Kidney tubule cell (primary cell): ENCODE measurements around the gene DGCR6L.
"Not testable (repeated sequence)": the region's sequence is repeated elsewhere in the genome, so short reads cannot be mapped to it uniquely, and the experiment has no call there.

ENCODE experiments used
- DNase-seq: peaks from one replicate; pipeline ENCODE4 v3.0.0-alpha.2; 2018; ENCODE audit warnings: low spot score

DGCR6L gene

DNA sequence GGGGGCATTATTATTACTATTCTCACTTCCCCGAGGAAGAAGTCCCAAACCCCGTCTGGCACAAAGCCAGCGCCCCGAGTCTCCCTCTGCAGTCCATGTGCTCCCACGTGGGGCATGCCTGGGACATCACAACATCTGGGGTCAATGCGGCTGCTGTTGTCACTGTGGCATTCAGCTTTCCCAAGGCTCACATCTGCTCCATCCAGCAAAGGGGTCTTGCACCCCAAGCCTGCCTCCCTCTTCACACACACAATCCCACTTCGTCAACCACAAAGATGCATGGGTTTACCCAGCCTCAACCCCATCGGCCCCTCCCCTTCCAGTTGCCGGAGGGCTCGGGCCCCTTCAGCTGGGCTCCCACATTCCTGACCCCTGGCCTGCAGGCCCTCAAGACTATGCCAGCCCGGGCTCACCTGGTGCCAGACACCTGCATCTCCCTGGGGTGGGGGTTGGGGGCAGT lies 28.2 kb downstream of the DGCR6L start:
- DNase-seq, result no peak

DNA sequence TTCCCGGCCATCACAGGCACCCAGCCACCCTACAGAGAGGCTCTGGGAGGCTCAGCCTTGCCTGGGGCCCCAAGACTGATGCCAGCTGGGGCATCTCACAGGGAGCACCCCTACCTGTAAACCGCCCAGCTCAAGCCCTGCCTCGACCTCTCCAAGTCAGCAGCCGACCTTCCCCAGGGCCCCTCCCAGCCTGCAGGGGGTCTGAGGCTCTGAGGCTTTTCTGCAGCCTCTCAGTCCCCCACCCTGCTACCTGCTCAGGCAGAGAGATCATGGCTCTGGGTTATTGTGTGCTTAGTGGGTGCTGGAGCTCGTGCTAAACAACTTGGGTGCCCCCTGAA lies 28.6 kb downstream of the DGCR6L start:
- no peak for DNase-seq

- no peak for DNase-seq
These were observed 29.1 kb downstream of the DGCR6L start for GRCh38 chr22:20290578-20291248.

DNA sequence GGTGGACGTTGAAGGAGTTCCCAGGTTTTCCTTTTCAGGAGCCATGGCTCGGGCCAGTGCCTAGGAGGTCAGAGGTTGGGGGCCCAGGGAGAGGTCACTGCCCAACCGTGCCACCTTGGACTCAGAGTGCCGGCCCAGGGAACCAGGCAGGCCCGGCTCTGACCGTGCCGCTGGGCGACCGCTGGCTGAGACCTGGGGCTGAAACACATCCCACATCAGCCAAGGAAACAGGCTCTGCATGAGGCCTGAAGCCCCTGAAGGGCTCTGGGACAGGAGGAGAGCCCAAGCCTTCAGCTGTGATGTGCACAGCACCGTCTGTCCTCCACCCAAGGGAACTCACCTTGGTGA lies 29.8 kb downstream of the DGCR6L start:
- DNase-seq, result no peak

DNA sequence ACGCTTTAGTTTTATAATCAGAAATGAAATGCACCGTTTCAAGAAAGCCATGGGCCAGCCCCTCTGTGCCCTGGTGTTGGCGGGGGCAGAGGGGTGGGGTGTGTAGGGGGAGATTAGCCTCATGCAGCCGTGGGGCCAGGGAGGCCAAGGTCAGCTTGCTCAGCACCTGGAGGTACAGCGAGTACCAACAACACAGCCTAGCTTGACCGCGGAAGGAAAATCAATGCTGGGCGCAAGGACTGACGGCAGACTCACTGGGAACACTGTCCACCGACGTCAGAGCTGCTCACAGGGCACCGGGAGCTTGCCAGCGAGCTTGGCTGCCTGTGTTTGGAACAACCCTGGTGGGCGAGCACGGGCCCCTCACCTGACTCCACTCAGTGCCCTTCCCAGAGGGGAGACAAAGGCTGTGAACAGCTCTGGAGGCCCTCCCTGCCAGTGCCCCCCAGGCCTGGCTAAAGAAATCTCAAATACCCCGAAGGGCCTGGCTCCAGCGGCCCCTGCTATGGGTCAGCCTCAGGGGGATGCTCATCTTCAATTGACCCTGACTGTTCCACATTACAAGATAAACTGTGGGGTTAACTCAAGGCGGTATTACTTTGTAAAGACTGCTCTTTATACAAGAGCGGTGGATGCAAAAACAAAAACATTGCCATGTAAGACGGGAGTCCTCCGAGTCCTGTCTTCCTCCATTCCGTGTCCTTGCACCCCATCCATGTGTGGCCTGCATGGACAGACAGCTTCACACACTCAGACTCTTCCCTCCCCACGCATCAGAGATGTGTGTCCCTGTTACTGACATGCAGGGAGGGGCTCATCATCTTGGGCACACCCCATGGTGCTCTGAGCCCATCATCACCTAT lies 30.4 kb downstream of the DGCR6L start:
- DNase-seq, result not testable (repeated sequence)

GRCh38 chr22:20286784-20287423 lies 33.0 kb downstream of the DGCR6L start:
- not testable (repeated sequence) for DNase-seq

DNA sequence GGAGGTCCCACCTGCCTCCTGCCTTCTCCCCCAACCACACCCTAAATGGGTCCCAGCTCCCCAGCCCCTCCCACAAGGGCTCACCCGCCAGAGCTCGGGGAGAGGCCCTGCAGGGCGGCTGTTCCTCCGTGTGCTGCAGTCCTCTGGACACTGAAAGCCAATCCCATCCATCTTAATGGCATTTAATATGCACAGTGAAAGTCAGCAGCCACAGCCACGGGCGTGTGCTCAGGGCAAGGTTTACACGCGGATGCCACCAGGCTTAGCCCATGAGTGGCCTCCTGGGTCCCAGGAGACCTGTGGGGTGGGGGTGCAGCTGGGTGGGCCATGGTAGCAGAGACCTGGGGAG lies 33.6 kb downstream of the DGCR6L start:
- DNase-seq, result not testable (repeated sequence)

- peak; percentile 64 for DNase-seq
These were observed 34.2 kb downstream of the DGCR6L start for GRCh38 chr22:20285473-20286311.

GRCh38 chr22:20284471-20285086 lies 35.3 kb downstream of the DGCR6L start:
- DNase-seq, result no peak

DNA sequence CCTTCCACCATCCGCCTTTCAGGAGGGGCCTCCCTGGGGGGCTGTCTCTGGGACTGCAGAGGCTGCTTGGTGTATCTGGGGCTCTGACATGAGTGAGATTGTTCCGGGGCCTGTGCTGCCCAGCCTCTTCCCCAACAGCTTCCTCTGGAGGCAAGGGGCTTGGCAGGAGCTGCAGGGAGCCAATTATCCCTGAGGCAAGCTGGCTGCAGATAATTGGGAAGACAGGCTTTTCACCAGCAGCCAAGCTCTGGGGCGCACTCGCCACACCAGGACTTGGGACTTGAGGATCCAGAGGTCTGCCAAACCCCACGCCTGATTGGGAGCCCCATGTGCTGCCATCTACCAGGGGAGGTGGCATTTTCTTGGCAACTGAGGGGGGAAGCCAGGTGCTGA lies 36.2 kb downstream of the DGCR6L start:
- DNase-seq, result no peak

DNA sequence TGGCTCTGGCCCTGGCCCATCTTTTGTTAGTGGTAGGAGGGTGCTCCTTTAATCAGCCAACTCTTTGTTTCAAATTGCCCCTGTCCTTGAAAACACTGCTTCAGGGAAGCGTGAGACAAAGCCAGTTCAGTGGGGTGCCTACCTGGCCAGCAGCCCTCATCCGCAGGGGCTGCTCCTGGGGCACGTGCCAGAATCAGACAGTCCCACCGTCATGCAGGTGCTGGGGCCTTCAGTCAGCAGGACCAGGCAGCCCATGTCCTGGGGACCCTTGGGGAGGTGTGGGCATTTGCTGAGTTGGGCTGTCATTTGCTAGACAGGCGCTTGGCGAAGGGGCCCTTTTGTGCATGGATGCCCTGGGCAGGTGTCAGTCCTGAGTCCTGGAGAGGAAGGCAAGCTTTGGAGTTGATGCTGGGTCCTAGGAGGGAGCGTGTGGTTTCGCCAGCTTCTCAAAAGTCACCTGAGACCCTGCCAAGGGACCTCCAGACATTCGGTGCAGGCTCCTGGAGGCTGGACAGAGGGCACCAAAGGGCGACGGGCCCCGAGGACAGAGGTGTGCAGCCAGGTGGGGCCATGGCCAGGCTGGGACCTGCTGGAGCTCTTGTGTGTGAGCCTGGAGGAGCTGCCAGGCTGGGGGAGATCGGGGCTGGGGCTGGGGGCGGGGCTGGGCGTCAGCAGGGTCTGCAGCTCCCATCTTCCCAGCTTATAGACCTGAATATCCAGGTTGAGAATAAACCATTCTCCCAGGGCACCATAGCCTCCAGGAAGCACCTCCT lies 36.8 kb downstream of the DGCR6L start:
- no peak for DNase-seq

DNA sequence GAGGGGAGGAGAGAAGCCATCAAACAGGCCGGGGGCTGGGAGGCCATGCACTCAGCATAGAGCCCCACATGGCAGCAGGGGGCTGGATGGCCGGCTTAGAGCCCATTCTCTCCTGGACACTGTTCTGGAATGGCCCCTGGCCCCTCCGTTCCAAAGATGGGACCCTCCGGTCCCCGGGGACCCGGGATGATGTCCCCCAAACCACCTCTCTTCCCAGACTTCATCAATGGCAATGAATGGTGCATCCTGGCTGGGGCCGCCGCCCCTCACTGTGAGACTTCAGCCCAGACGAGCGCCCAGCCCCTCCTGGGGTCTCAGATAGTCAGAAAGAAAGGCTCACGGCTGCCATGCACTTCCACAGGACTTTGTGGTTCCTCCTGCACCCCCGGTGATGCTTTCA lies 38.0 kb downstream of the DGCR6L start:
- no peak for DNase-seq

- DNase-seq, result not testable (repeated sequence)
These were observed 38.4 kb downstream of the DGCR6L start for GRCh38 chr22:20281473-20281872.

DNA sequence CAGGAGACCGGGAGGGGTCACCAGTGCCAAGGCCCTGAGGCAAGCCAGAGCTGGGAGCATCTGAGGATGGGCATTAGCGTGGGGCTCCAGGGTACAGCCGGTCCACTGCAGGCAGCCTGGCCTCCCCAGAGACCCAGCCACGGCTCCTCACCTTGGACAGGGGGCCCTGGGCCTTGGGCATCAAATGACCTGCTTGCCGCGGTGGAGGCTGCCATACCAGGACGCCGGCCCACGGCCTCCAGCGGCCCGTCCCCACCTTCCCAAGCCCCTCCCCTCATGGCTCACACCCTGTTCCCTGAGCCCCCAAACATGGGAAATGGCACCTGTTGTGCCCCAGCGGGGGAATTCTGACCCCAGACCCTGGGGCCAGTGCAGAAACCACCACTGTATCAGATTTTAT lies 39.0 kb downstream of the DGCR6L start:
- no peak for DNase-seq

DNA sequence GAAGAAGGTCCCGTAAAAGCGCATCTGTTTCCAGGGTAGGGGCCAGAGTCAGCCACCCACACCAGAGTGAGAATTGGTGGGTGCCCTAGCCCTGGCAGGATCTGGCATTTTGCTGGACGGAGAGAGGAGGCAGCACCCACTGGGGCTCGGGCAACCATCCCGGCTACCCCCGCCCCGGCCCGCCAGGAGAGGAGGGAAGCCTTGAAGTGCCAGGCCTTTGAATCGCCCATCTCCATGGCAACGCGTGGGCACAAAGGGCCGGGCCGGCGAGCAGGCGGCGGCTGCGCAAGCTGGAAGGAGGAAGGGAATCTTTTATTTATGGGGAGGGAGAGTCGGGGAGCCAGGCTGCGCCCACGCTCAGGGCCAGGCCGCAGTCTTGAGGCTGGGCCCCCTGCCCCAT lies 39.7 kb downstream of the DGCR6L start:
- DNase-seq, result not testable (repeated sequence)

DNA sequence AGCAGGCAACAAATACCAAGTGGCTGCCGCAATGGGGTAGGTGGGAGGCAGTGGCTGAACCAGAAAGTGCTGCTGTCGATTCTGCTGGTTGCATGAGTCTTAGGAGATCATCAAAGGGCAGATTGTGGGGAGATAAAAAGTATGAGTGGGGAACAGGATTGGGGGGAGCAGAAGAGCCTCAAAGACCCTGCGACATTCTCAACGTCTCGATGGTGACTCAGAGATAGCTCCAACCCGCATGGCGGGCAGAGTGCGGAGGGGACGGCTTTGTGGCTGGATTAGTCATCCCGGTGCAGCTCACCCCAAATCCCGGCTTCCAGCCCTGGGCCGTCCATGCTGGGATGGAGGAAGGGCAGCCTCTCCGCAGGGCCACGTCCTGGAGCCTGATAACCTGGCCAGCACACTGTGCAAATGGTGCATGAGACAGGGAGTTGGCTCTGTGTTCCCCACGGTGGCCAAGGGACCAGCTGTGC lies 40.2 kb downstream of the DGCR6L start:
- DNase-seq, result no peak

- not testable (repeated sequence) for DNase-seq
These were observed 41.0 kb downstream of the DGCR6L start for GRCh38 chr22:20278726-20279490.

DNA sequence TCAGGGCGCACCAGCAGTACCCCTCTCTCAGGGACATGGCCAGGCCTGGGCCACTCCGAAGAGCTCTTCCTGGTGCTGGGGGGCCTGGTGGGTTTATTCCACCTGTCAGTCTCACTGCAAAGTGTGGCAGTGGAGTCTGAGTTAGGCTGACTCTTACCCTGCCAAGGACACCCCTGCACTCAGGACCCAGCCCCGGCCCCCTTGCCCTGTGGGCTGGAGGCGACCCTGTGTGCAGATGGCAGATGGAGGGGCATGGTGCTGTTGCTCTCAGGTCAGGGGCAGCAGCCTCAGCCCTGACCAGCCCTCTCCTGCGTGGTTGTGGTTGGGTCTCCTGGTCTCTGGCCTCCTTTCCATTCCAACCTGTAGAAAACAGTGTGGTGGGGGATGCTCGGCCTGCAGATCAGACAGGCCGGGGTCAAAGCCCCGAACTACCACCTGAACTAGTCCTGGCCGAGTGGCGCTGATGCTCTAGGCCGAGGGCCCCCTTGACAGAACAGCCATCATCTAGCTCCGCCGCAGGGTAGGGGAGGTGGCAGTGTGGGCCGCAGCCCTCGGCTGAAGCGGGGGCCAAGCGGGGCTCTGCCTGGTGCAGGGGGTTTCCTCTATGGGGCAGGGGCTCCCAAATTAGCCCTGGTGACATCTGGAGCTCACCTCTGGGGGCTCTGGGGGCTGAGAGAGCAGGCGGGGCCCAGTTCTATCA lies 41.8 kb downstream of the DGCR6L start:
- not testable (repeated sequence) for DNase-seq

GRCh38 chr22:20276468-20276867 lies 43.4 kb downstream of the DGCR6L start:
- no peak for DNase-seq
